ENCODE measurements around the gene GBE1.

GBE1 gene

DNA sequence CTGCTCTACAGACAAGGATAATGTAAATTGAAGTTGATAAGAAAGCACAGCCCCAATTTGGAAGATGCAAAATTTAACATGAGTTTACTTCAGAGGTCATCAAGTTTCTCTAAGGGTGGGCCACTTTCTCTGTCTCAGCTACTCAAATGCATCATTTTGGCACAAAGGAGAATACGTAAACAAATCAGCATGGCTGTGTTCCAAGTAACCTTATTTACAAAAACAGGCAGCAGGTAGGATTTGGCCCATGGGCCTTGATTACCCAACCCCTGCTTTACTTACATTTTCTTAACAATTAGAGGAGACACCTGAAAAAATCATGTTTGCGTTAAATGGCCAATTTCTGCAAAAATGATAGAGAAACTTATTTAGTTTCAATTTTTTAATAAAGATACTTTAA is 181.7 kb downstream of the GBE1 start:
- no peak for TF ChIP-seq CTCF (IDR thresholded peaks at IDR 0.05; ENCODE audit: low read depth, low read length, missing control alignments)
- no peak for DNase-seq (ENCODE audit: low read depth)
- no peak overlapping the region for H3K4me3 ChIP-seq (ENCODE audit: low read depth, low read length)

- H3K4me3 ChIP-seq (ENCODE audit: low read depth, low read length), result no peak overlapping the region
Measured at GRCh38 chr3:81572201-81572756, 189.2 kb downstream of the GBE1 start.

DNA sequence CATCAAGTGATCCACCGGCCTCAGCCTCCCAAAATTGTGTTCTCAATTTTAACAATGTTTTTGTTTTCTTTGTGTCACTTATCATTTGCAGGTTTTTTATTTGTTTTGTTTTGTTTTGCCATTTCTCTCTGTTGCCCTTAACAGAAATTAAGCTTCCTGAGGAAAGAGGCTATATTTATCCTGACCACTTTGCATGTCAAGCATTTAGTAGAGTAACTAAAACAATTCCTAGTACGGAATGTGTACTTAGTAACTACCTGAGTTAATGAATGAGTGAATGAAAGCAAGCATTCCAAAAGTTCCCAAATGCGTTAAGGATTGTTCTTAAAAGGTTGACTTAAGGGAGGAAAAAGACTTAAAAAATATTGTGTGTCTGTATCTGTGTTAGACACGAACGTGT is 193.1 kb downstream of the GBE1 start:
- DNase-seq (ENCODE audit: low read depth), result no peak
- no peak overlapping the region for H3K4me3 ChIP-seq (ENCODE audit: low read depth, low read length)
- no peak for TF ChIP-seq CTCF (IDR thresholded peaks at IDR 0.05; ENCODE audit: low read depth, low read length, missing control alignments)

More at GRCh38 chr3:81572201-81572756, 189.2 kb downstream of the GBE1 start:
- DNase-seq (ENCODE audit: low read depth), result no peak
- no peak for TF ChIP-seq CTCF (IDR thresholded peaks at IDR 0.05; ENCODE audit: low read depth, low read length, missing control alignments)

GRCh38 chr3:81565041-81565440 is 196.4 kb downstream of the GBE1 start:
- TF ChIP-seq CTCF (IDR thresholded peaks at IDR 0.05; ENCODE audit: low read depth, low read length, missing control alignments), result no peak
- no peak overlapping the region for H3K4me3 ChIP-seq (ENCODE audit: low read depth, low read length)
- DNase-seq (ENCODE audit: low read depth), result no peak

DNA sequence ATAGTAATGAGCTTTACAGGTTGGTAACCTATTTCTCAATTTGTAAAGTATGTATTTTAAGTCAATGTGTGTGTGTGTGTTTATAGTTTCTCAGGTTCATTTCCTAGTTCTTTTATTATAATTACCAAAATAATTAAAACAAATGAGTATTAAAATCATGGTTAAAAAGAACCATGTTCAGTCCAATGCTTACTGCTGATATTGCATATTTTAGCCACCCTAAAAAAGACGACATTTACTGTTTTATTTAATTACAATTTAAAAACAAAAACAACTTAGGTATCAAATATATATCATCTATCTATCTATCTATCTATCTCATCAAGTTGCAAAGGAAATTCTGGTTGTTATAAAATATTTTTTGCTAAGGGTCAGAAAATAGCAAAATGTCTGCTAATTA is 203.3 kb downstream of the GBE1 start:
- H3K4me3 ChIP-seq (ENCODE audit: low read depth, low read length), result no peak overlapping the region
- TF ChIP-seq CTCF (IDR thresholded peaks at IDR 0.05; ENCODE audit: low read depth, low read length, missing control alignments), result no peak
- DNase-seq (ENCODE audit: low read depth), result no peak

GRCh38 chr3:81554801-81555200 is 206.6 kb downstream of the GBE1 start:
- no peak for DNase-seq (ENCODE audit: low read depth)
- no peak overlapping the region for H3K4me3 ChIP-seq (ENCODE audit: low read depth, low read length)
- TF ChIP-seq CTCF (IDR thresholded peaks at IDR 0.05; ENCODE audit: low read depth, low read length, missing control alignments), result no peak

GRCh38 chr3:81554388-81554787 is 207.1 kb downstream of the GBE1 start:
- no peak overlapping the region for H3K4me3 ChIP-seq (ENCODE audit: low read depth, low read length)
- peak; percentile 10 for DNase-seq (ENCODE audit: low read depth)
- TF ChIP-seq CTCF (IDR thresholded peaks at IDR 0.05; ENCODE audit: low read depth, low read length, missing control alignments), result no peak

All from GM12864 (cell line).